Activated CD8-positive, alpha-beta memory T cell treated with anti-CD3 and anti-CD28 coated beads for 36 hours (primary cell): ENCODE data around the gene CLCNKB. TPM values are rescaled to one million over a fixed set of nuclear protein-coding genes. Genes with fewer than 3 reads are reported as not detected.

Source experiments
- CTCF ChIA-PET: fragments of 350-600 bp; sonication (Branson Sonifier 250); formaldehyde crosslinking; loops from one replicate; lab custom pipeline; 2021; ENCODE audit warnings: antibody characterized with exemption; lab: Charles Lee
- POLR2A ChIA-PET: fragments of 350-600 bp; sonication (Branson Sonifier 250); formaldehyde crosslinking; loops from one replicate; lab custom pipeline; 2021; ENCODE audit warnings: antibody characterized with exemption; lab: Charles Lee
- total RNA-seq, 2 experiments: library from RNA; stranded (reverse); gene quantifications; one replicate each; pipeline ENCODE4 v1.2.3, GENCODE V29; 2021

CLCNKB gene
- total RNA-seq, 2 experiments from 2014 or later = not detected

GRCh38 chr1:16101623-16102022 is 58.0 kb downstream of the CLCNKB start:
- ChIA-PET CTCF (no interaction called here), POLR2A (no interaction called here)

Other genes starting within 250 kb of the CLCNKB start
- gene UQCRHL, start 236.1 kb upstream of the CLCNKB start, total RNA-seq = 1 to 10 TPM; 1.6 to 2.0 TPM
- 10 to 100 TPM; 60.8 to 63.1 TPM for gene SPEN, start 196.1 kb upstream of the CLCNKB start, total RNA-seq
- 10 to 100 TPM; 54.8 to 57.9 TPM for gene ZBTB17, start 67.7 kb upstream of the CLCNKB start, total RNA-seq
- gene SRARP, start 39.5 kb upstream of the CLCNKB start, total RNA-seq = not detected
- not detected for gene HSPB7, start 25.7 kb upstream of the CLCNKB start, total RNA-seq
- gene CLCNKA, start 21.7 kb upstream of the CLCNKB start, total RNA-seq = not detected
- under 1 TPM; 0.15 to 0.19 TPM for gene FAM131C, start 29.9 kb downstream of the CLCNKB start, total RNA-seq
- gene EPHA2, start 112.3 kb downstream of the CLCNKB start, total RNA-seq = not detected
- gene ARHGEF19, start 168.9 kb downstream of the CLCNKB start, total RNA-seq = 1 to 10 TPM; 5.7 to 6.0 TPM
- 1 to 10 TPM; 2.6 to 3.2 TPM for gene CPLANE2, start 193.4 kb downstream of the CLCNKB start, total RNA-seq